ENCODE data around the gene SULT1C3. TPM values are rescaled to one million over a fixed set of nuclear protein-coding genes. Genes with fewer than 3 reads are reported as not detected.

Gene SULT1C3
- total RNA-seq, 2 donors from 2014 or later, result not detected

DNA sequence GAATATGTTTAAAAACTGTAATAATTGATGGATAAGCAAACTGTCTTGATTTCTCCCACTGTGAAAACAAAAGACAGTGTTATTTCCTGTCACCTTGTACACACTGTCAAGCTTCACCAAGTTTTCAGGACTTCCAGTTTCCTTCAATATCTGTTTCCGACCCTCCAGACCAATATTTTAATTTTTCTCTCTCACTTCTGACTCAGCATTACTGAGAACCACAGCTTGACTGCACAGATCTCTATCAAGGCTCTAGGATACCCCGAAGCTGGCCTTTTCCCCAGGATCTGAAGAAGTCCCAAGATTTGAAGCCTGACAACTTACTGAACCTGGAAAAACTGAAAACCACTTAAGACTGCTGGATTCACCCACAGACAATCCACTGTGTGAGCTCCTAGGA is 13.2 kb upstream of the SULT1C3 start:
- DNase-seq (ENCODE audit: low spot score) (no peak), ATAC-seq (ENCODE audit: insufficient number of reproducible peaks, low FRiP score, low read depth) (no peak)
- Histone ChIP-seq H3K27ac (no peak overlapping the region), H3K4me3 (no peak overlapping the region), H3K4me1 (ENCODE audit: control insufficient read depth in 1 of 2, low read depth in 2 of 2) (peaks cover 3 to 6% of the 10 kb centered on the region in 2 donors), H3K27me3 (replicated peaks; ENCODE audit: insufficient read depth) (no peaks in the 10 kb centered on the region), H3K36me3 (no peaks in the 10 kb centered on the region), H3K9me3 (no peaks in the 10 kb centered on the region)
- TF ChIP-seq, protein P1, sequence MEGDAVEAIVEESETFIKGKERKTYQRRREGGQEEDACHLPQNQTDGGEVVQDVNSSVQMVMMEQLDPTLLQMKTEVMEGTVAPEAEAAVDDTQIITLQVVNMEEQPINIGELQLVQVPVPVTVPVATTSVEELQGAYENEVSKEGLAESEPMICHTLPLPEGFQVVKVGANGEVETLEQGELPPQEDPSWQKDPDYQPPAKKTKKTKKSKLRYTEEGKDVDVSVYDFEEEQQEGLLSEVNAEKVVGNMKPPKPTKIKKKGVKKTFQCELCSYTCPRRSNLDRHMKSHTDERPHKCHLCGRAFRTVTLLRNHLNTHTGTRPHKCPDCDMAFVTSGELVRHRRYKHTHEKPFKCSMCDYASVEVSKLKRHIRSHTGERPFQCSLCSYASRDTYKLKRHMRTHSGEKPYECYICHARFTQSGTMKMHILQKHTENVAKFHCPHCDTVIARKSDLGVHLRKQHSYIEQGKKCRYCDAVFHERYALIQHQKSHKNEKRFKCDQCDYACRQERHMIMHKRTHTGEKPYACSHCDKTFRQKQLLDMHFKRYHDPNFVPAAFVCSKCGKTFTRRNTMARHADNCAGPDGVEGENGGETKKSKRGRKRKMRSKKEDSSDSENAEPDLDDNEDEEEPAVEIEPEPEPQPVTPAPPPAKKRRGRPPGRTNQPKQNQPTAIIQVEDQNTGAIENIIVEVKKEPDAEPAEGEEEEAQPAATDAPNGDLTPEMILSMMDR (IDR thresholded peaks at IDR 0.05), result no peak

DNA sequence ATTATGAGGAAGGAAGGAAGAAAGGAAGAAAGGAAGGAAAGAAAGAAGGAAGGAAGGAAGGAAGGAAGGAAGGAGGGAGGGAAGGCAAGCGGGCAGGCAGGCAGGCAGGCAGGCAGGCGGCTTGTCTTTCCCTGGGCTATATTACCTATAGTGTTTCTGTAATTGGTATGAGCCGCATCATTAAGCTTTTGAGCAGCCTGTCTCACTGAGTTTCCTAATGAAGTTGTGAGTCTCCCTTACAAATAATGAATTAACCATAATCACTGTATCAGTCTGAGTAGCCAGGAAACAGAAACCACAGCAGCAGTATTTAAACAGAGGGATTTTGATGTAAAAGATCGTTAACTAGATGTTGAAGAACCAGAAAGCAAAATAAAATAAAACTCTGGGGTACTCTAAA is 11.8 kb upstream of the SULT1C3 start:
- Histone ChIP-seq H3K27me3 (replicated peaks; ENCODE audit: insufficient read depth) (no peaks in the 10 kb centered on the region), H3K4me1 (ENCODE audit: control insufficient read depth in 1 of 2, low read depth in 2 of 2) (no peaks in the 10 kb centered on the region), H3K36me3 (no peaks in the 10 kb centered on the region), H3K4me3 (no peak overlapping the region), H3K27ac (no peak overlapping the region), H3K9me3 (no peaks in the 10 kb centered on the region)
- ATAC-seq (ENCODE audit: insufficient number of reproducible peaks, low FRiP score, low read depth) (no peak), DNase-seq (ENCODE audit: low spot score) (no peak)
- TF ChIP-seq, protein P1 (IDR thresholded peaks at IDR 0.05), result no peak

DNA sequence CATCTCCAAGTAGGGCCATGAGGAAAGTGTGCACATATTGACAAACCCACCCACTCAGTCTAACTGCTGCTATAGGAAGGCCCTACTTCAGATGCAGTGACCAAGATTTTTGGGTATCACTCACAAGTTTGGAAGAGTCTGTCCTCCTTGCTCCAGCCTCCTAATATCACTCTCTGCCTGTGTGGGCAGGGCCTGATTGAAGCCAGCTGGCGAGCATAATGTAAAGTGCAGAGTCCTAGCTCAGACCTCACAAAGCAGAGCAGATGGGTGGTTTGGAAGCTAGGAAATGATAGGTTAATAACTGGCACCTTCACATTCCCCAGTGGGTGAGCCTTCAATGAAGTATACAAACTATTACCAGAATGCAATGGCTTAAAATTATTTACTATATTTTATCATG is 11.2 kb upstream of the SULT1C3 start:
- Histone ChIP-seq H3K4me3 (no peak overlapping the region), H3K36me3 (no peaks in the 10 kb centered on the region), H3K27ac (no peak overlapping the region), H3K4me1 (ENCODE audit: control insufficient read depth in 1 of 2, low read depth in 2 of 2) (no peaks in the 10 kb centered on the region), H3K27me3 (replicated peaks; ENCODE audit: insufficient read depth) (no peaks in the 10 kb centered on the region), H3K9me3 (no peaks in the 10 kb centered on the region)
- DNase-seq (ENCODE audit: low spot score) (no peak), ATAC-seq (ENCODE audit: insufficient number of reproducible peaks, low FRiP score, low read depth) (no peak)
- TF ChIP-seq, protein P1 (IDR thresholded peaks at IDR 0.05), result no peak

DNA sequence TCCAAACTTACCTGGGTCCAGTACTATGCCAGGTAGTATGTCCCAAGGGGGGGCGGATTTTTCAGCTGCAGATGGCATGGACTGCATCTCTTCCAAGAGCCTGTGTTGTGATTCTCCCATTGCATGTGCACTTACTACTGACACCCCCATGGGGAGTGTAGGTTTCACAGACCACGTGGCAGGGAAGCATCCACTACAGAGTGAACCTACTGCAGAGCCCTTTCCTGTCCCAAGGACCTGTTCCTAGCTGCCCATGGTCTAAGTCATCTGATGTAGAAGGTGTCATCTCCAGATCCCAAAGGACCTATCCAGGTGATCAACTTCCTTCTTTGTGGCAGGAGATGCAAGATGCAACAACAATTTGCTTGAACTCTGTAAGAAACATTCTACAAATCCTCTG is 9.9 kb upstream of the SULT1C3 start:
- Histone ChIP-seq H3K4me1 (ENCODE audit: control insufficient read depth in 1 of 2, low read depth in 2 of 2) (no peaks in the 10 kb centered on the region), H3K36me3 (no peaks in the 10 kb centered on the region), H3K27ac (no peak overlapping the region), H3K27me3 (replicated peaks; ENCODE audit: insufficient read depth) (no peaks in the 10 kb centered on the region), H3K9me3 (no peaks in the 10 kb centered on the region), H3K4me3 (no peak overlapping the region)
- ATAC-seq (ENCODE audit: insufficient number of reproducible peaks, low FRiP score, low read depth), result no peak
- DNase-seq (ENCODE audit: low spot score), result no peak
- TF ChIP-seq, protein P1 (IDR thresholded peaks at IDR 0.05), result no peak

DNA sequence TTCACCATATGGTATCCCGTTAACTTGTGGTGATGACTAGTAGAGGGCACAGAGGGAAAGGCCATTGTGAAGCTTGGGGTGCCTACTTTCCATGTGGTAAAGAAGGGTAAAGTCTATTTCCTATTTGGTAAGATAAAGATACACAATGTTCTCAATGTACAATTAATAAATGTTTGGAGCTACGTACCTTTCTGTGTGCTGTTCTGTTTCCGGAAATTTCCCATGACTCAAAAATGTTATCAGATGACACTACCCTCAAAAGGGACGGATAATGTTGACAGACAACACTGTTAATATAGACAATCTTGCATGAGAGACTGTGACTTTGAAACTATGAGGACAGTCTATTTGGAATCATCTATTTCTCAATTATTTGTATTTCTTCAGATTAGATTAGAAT is 4.2 kb upstream of the SULT1C3 start:
- no peak for ATAC-seq (ENCODE audit: insufficient number of reproducible peaks, low FRiP score, low read depth)
- TF ChIP-seq, protein P1 (IDR thresholded peaks at IDR 0.05), result no peak
- DNase-seq (ENCODE audit: low spot score), result no peak

More for the DNA sequence above, 4.2 kb upstream of the SULT1C3 start:
- peaks cover 7% of the 10 kb centered on the region for H3K9me3 ChIP-seq
- no peaks in the 10 kb centered on the region for H3K4me1 ChIP-seq (ENCODE audit: control insufficient read depth in 1 of 2, low read depth in 2 of 2)
- H3K27me3 ChIP-seq (replicated peaks; ENCODE audit: insufficient read depth), result no peaks in the 10 kb centered on the region
- no peaks in the 10 kb centered on the region for H3K36me3 ChIP-seq
- H3K4me3 ChIP-seq, result no peak overlapping the region
- H3K27ac ChIP-seq, result no peak overlapping the region

All from thoracic aorta (tissue), 2 donors.